Measurements from ENCODE around the gene PFDN1. TPM values are rescaled to one million over a fixed set of nuclear protein-coding genes. Genes with fewer than 3 reads are reported as not detected.
A peak's percentile ranks its signal among the peaks of the same experiment; 100 is the strongest.

The PFDN1 gene
- total and polyA plus RNA-seq, 5 experiments from 2014 or later = 24.8 to 132 (median 120) TPM

GRCh38 chr5:140248414-140248813 lies 54.5 kb downstream of the PFDN1 start:
- DNase-seq (no peak), ATAC-seq (no peak)
- Mint-ChIP-seq H3K36me3 (peaks cover 0 to 18% (median 0%) of the 10 kb centered on the region in 3 donors), H3K4me3 (no peak overlapping the region), H3K9me3 (no peaks in the 10 kb centered on the region), H3K27ac (peak overlapping the region in 2 of 10 donors; percentile 22 to 31), H3K4me1 (peaks cover 31 to 50% (median 48%) of the 10 kb centered on the region in 4 donors), H3K27me3 (no peaks in the 10 kb centered on the region)
- POLR2A ChIA-PET = interaction anchor here (0.6 kb wide), 1 partner anchor 66 kb away, joined by 7 read pairs; no protein-coding TSS in a partner anchor

DNA sequence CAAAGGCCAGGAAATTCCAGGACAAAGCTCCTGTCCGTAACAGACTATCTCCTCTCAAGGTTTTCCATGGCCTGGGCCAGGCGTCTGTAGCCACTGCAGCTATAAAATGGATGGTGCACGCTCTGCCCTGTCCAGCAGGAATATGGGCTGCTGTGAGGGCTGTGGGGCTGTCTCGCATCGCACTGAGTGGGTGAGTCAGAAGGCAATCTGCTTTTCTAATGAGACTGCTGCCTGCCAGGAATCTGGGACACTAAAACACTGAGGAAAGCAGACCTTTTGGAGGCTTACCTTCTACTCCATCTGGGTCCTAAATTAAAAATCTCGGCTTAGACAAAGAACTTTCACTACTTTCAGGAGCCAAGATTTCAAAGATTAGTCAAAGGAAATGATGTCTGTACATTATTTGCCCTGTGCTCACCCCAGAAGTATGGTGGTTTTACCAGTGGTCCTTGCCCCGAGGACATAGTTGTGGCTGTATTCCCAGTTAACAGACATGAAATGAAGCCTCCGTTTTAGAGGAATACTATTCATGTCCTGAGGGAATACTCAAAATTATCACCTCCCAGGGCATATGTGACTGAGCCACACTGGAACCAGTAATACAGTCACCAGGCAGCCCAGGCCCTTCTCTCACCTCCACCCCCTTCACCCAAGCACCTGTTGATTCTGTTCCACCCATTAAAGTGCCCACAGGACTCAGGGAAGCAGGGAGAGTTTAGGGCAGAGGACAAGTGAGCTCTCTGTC lies 56.4 kb downstream of the PFDN1 start:
- no peak overlapping the region for H3K4me3 Mint-ChIP-seq
- POLR2A ChIA-PET = no interaction called here
- H3K36me3 Mint-ChIP-seq = peaks cover 0 to 18% (median 0%) of the 10 kb centered on the region in 3 donors
- no peaks in the 10 kb centered on the region for H3K27me3 Mint-ChIP-seq
- peaks cover 20 to 37% (median 33%) of the 10 kb centered on the region in 4 donors for H3K4me1 Mint-ChIP-seq
- no peaks in the 10 kb centered on the region for H3K9me3 Mint-ChIP-seq
- peak overlapping the region in 2 of 10 donors; percentile 7 to 11 for H3K27ac Mint-ChIP-seq
- DNase-seq = no peak
- no peak for ATAC-seq

DNA sequence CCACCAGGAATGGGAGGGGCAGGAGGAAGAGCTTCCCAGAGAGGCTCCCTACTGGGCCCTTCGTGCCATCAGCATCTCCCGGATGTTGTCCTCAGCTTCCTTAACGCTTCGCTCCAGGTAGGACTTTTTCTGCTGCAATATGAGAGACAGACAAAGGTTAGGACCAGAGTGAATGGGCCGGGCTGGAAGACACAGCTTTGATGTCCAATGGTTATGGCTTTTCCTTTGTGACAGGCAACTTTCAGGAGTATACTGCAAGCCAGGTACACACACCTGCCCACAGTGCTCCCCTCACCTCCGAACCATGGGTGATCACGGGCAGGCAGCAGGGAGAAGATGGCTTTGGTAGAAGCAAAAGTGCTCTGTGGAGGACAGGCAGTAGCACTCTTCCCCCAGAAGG lies 57.0 kb downstream of the PFDN1 start:
- Mint-ChIP-seq H3K36me3 (peaks cover 0 to 18% (median 0%) of the 10 kb centered on the region in 3 donors), H3K27me3 (no peaks in the 10 kb centered on the region), H3K9me3 (no peaks in the 10 kb centered on the region), H3K4me1 (peaks cover 18 to 33% (median 29%) of the 10 kb centered on the region in 4 donors), H3K4me3 (peak overlapping the region in 1 of 10 donors; percentile 34), H3K27ac (peak overlapping the region in 3 of 10 donors; percentile 8 to 53 (median 32))
- POLR2A ChIA-PET = no interaction called here
- DNase-seq (no peak), ATAC-seq (no peak)

GRCh38 chr5:140245341-140245740 lies 57.6 kb downstream of the PFDN1 start:
- H3K27me3 Mint-ChIP-seq = no peaks in the 10 kb centered on the region
- peaks cover 0 to 16% (median 0%) of the 10 kb centered on the region in 3 donors for H3K36me3 Mint-ChIP-seq
- peak overlapping the region in 1 of 10 donors; percentile 11 for H3K4me3 Mint-ChIP-seq
- peak overlapping the region in 6 of 10 donors; percentile 6 to 84 (median 55) for H3K27ac Mint-ChIP-seq
- no peak for DNase-seq
- no peak for ATAC-seq
- H3K9me3 Mint-ChIP-seq = no peaks in the 10 kb centered on the region
- POLR2A ChIA-PET = no interaction called here
- H3K4me1 Mint-ChIP-seq = peaks cover 15 to 31% (median 25%) of the 10 kb centered on the region in 4 donors

- POLR2A ChIA-PET = no interaction called here
- Mint-ChIP-seq H3K4me1 (peaks cover 12 to 25% (median 20%) of the 10 kb centered on the region in 4 donors), H3K36me3 (peaks cover 0 to 16% (median 0%) of the 10 kb centered on the region in 3 donors), H3K27ac (peak overlapping the region in 7 of 10 donors; percentile 29 to 82 (median 51)), H3K4me3 (peak overlapping the region in 3 of 10 donors; percentile 6 to 34 (median 30)), H3K27me3 (no peaks in the 10 kb centered on the region), H3K9me3 (no peaks in the 10 kb centered on the region)
- peak; percentile 71 to 78 for ATAC-seq
- peak; percentile 56 to 86 (median 70) for DNase-seq
Measured at GRCh38 chr5:140244525-140245025, 58.3 kb downstream of the PFDN1 start.

GRCh38 chr5:140243706-140244250 lies 59.1 kb downstream of the PFDN1 start:
- Mint-ChIP-seq H3K4me1 (peaks cover 10 to 20% (median 16%) of the 10 kb centered on the region in 4 donors), H3K27ac (no peak overlapping the region)
- no peak for ATAC-seq

GRCh38 chr5:140242890-140243585 lies 59.9 kb downstream of the PFDN1 start:
- H3K4me3 Mint-ChIP-seq = no peak overlapping the region
- no peak for DNase-seq
- POLR2A ChIA-PET = no interaction called here
- H3K9me3 Mint-ChIP-seq = no peaks in the 10 kb centered on the region
- no peaks in the 10 kb centered on the region for H3K27me3 Mint-ChIP-seq
- ATAC-seq = no peak
- H3K4me1 Mint-ChIP-seq = peaks cover 10 to 20% (median 16%) of the 10 kb centered on the region in 4 donors
- peak overlapping the region in 1 of 10 donors; percentile 29 for H3K27ac Mint-ChIP-seq
- H3K36me3 Mint-ChIP-seq = peaks cover 0 to 16% (median 0%) of the 10 kb centered on the region in 3 donors

More at GRCh38 chr5:140243706-140244250, 59.1 kb downstream of the PFDN1 start:
- peaks cover 0 to 16% (median 0%) of the 10 kb centered on the region in 3 donors for H3K36me3 Mint-ChIP-seq
- POLR2A ChIA-PET = no interaction called here
- DNase-seq = no peak
- H3K4me3 Mint-ChIP-seq = no peak overlapping the region
- no peaks in the 10 kb centered on the region for H3K27me3 Mint-ChIP-seq
- H3K9me3 Mint-ChIP-seq = no peaks in the 10 kb centered on the region

GRCh38 chr5:140242099-140242498 lies 60.8 kb downstream of the PFDN1 start:
- Mint-ChIP-seq H3K4me1 (peaks cover 10 to 20% (median 16%) of the 10 kb centered on the region in 4 donors), H3K4me3 (no peak overlapping the region), H3K9me3 (no peaks in the 10 kb centered on the region), H3K36me3 (peaks cover 0 to 16% (median 0%) of the 10 kb centered on the region in 3 donors), H3K27ac (no peak overlapping the region), H3K27me3 (no peaks in the 10 kb centered on the region)
- POLR2A ChIA-PET = no interaction called here
- no peak for DNase-seq
- no peak for ATAC-seq

GRCh38 chr5:140240987-140241706 lies 61.8 kb downstream of the PFDN1 start:
- ATAC-seq = no peak
- POLR2A ChIA-PET = no interaction called here
- Mint-ChIP-seq H3K4me1 (peaks cover 10 to 20% (median 16%) of the 10 kb centered on the region in 4 donors), H3K9me3 (no peaks in the 10 kb centered on the region), H3K4me3 (no peak overlapping the region), H3K36me3 (peaks cover 0 to 16% (median 0%) of the 10 kb centered on the region in 3 donors), H3K27ac (peak overlapping the region in 1 of 10 donors; percentile 32), H3K27me3 (no peaks in the 10 kb centered on the region)
- DNase-seq = no peak

GRCh38 chr5:140239939-140240700 lies 62.8 kb downstream of the PFDN1 start:
- no peaks in the 10 kb centered on the region for H3K9me3 Mint-ChIP-seq
- ATAC-seq (peak; percentile 73 to 76), DNase-seq (peak; percentile 8 to 79 (median 42))
- POLR2A ChIA-PET = no interaction called here
- H3K4me1 Mint-ChIP-seq = peaks cover 6 to 10% (median 7%) of the 10 kb centered on the region in 4 donors
- no peaks in the 10 kb centered on the region for H3K27me3 Mint-ChIP-seq
- peaks cover 0 to 9% (median 0%) of the 10 kb centered on the region in 3 donors for H3K36me3 Mint-ChIP-seq
- H3K4me3 Mint-ChIP-seq = no peak overlapping the region
- H3K27ac Mint-ChIP-seq = peak overlapping the region in 1 of 10 donors; percentile 15

- POLR2A ChIA-PET = no interaction called here
- H3K27ac Mint-ChIP-seq = no peak overlapping the region
- ATAC-seq = no peak
Measured at GRCh38 chr5:140239461-140239860, 63.4 kb downstream of the PFDN1 start.

More at GRCh38 chr5:140239461-140239860, 63.4 kb downstream of the PFDN1 start:
- Mint-ChIP-seq H3K9me3 (no peaks in the 10 kb centered on the region), H3K27me3 (no peaks in the 10 kb centered on the region), H3K4me3 (no peak overlapping the region), H3K36me3 (peaks cover 0 to 2% (median 0%) of the 10 kb centered on the region in 3 donors), H3K4me1 (peaks cover under 1 to 3% (median 1%) of the 10 kb centered on the region in 4 donors)
- no peak for DNase-seq
